Muscle of leg (tissue), 11 donors: ENCODE measurements around the gene RIPK1. TPM values are rescaled to one million over a fixed set of nuclear protein-coding genes. Genes with fewer than 3 reads are reported as not detected.
"Not testable (repeated sequence)": the region's sequence is repeated elsewhere in the genome, so short reads cannot be mapped to it uniquely, and the experiment has no call there.

Experiments
- DNase-seq: peaks from one replicate; pipeline ENCODE4 v3.0.0; 2013
- H3K27ac ChIP-seq: one replicate; pipeline ENCODE4 v1.5.1; 2013; ENCODE audit warnings: mild to moderate bottlenecking, low read length, control low read depth
- H3K27me3 ChIP-seq: one replicate; pipeline ENCODE4 v1.6.1; 2013; ENCODE audit warnings: low read length; ENCODE audit not compliant: control insufficient read depth, insufficient read depth
- H3K36me3 ChIP-seq: one replicate; pipeline ENCODE4 v1.6.1; 2013; ENCODE audit warnings: low read length; ENCODE audit not compliant: control insufficient read depth, insufficient read depth
- H3K4me1 ChIP-seq: one replicate; pipeline ENCODE4 v1.6.1; 2013; ENCODE audit warnings: low read length; ENCODE audit not compliant: control insufficient read depth, insufficient read depth
- H3K4me3 ChIP-seq: one replicate; pipeline ENCODE4 v1.5.1; 2013; ENCODE audit warnings: low read length, control low read depth
- H3K9me3 ChIP-seq: replicated peaks from 2 replicates; pipeline ENCODE4 v1.6.1; 2013; ENCODE audit warnings: low read depth, low read length; ENCODE audit not compliant: control insufficient read depth
- WGBS: methylation state at CpG from one replicate; pipeline ENCODE4 v1.1.5; 2013; ENCODE audit warnings: missing lambda C conversion rate; ENCODE audit not compliant: insufficient coverage; 5-methylcytosine and 5-hydroxymethylcytosine counted together
- polyA plus RNA-seq, 8 donors: library from polyadenylated mRNA; unstranded; fragments of 120-200 nt; gene quantifications; one replicate each; pipeline versions ENCODE4 v1.2.1 to v1.2.3, GENCODE V29; 2013; ENCODE audit warnings: inconsistent platforms in 1 of 8, low replicate concordance in 1 of 8; ENCODE audit not compliant: insufficient read length in 8 of 8, insufficient read depth in 1 of 8
- total RNA-seq: library from RNA; stranded (reverse); fragments of 120-200 nt; gene quantifications from one replicate; pipeline ENCODE4 v1.2.4, GENCODE V29; 2013

RIPK1 gene
- total and polyA plus RNA-seq, 9 donors: 10.8 to 16.9 (median 13.2) TPM

DNA sequence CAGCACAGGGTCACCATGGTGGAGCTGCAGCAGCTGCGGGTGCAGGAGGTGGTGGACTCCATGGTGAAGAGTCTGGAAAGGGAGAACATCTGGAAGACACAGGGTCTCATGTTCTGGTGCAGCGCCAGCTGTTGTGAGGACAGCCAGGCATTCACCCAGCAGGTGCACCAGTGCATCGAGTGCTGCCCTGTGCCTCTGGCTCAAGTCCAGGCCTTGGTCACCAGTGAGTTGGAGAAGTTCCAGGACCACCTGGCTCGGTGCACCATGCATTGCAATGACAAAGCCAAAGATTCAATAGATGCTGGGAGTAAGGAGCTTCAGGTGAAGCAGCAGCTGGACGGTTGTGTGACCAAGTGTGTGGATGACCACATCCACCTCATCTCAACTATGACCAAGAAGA lies 22.9 kb upstream of the RIPK1 start:
- no peak overlapping the region for H3K27ac ChIP-seq
- peaks cover 9% of the 10 kb centered on the region for H3K27me3 ChIP-seq
- no peaks in the 10 kb centered on the region for H3K36me3 ChIP-seq
- no peak overlapping the region for H3K4me3 ChIP-seq
- H3K9me3 ChIP-seq: no peaks in the 10 kb centered on the region
- no peak for DNase-seq
- WGBS: 74% methylated on average over 3 of the region's 5 CpGs
- no peaks in the 10 kb centered on the region for H3K4me1 ChIP-seq

DNA sequence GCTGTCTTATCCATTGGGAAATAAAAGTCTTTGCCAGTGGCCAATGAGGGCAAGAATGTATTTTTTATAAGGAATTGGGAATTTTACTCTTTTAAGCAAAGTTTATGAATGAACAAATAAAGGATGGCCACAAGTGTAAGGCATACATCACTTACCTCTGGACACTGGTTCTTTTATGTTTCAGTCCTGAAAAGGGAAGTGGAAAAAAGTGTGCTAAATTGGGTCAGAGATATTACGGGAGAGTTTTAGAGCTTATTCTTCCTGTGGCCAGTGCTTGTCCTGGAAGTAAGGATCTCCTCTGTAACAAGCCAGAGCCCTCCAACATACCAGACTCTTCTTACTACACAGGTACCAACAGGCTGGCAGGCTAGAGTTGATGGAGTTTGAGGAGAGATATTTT lies 22.5 kb upstream of the RIPK1 start:
- Histone ChIP-seq H3K4me3 (no peak overlapping the region), H3K27me3 (peaks cover 9% of the 10 kb centered on the region), H3K9me3 (no peaks in the 10 kb centered on the region), H3K4me1 (no peaks in the 10 kb centered on the region), H3K36me3 (no peaks in the 10 kb centered on the region), H3K27ac (no peak overlapping the region)
- WGBS: no CpG with 5 or more reads among the region's 1 CpG
- DNase-seq: no peak

DNA sequence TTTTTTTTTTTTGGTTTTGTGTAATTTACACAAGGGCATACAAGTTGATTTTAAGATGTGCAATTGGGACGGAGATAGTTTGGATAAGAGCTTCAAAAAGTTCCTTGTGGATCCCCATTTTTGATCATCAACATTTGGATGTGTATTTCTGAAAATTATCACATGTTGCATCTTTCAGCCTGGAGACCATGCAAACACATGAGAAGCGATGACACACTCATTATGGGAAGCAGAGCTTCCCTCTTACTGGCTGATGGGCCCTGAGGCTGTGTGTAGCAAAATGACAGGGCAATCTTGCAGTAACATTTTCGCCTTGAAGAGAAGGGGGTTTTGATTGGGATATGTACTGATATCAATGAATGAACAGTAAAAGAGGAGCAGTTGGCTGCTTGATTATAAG lies 22.0 kb upstream of the RIPK1 start:
- H3K27me3 ChIP-seq: peaks cover 9% of the 10 kb centered on the region
- no peaks in the 10 kb centered on the region for H3K36me3 ChIP-seq
- H3K9me3 ChIP-seq: no peaks in the 10 kb centered on the region
- H3K4me1 ChIP-seq: no peaks in the 10 kb centered on the region
- no peak for DNase-seq
- no peak overlapping the region for H3K4me3 ChIP-seq
- 80% methylated on average over 1 of the region's 3 CpGs for WGBS
- no peak overlapping the region for H3K27ac ChIP-seq

DNA sequence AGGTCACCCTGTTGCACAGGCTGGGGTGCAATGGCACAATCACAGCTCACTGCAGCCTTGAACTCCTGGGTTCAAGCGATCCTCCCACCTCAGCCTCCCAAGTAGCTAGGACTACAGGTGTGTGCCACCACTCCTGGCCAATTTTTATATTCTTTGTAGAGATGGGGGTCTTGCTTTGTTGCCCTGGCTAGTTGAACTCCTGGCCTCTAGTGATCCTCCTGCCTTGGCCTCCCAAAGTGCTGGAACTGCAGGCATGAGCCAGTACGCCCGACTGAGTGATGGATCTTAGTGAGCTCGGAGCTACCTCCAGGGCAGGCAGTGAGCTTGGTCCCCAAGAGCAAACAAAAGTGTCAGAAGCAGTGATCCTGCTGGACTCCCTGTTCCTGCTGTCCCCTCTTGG lies 20.3 kb upstream of the RIPK1 start:
- H3K27me3 ChIP-seq: peaks cover 11% of the 10 kb centered on the region
- not testable (repeated sequence) for H3K4me3 ChIP-seq, H3K9me3 ChIP-seq, H3K36me3 ChIP-seq, H3K27ac ChIP-seq, H3K4me1 ChIP-seq, DNase-seq
- 97% methylated on average over 3 of the region's 4 CpGs for WGBS

DNA sequence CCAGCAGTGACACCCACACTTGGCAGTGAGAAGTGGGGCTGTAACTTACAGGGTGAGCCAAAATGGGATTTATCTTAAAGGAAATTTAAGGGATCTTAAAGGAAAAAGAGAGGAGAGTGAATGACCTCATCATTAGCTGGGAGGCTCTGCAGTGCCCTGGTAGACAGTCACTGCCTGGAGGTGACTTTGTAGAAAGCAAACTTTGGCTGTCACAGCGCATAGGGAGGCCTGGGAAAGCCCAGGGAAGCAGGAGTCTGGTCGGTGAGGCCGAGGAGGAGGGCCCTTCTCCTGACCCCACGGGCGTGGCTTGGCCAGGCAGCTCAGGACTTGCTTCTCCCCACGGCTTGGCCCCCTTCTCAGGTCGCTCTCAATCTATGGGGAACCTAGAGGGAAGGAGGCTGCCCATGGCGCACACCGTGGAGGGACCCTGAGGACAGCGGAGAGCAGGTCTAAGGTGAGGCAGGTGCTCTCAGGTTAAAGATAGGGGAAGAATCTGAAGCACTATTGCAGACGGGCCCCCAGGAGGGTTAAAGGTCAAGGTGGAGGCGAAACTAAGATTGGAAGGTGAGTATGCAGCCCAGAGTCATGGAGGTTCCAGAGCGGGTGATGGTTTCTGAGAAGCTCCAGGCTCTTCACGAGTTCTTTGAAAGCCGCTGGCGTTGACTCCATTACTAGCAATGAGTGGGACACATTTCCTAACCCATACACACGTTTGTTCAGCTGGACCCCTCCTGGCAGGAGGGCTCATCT lies 15.6 kb upstream of the RIPK1 start:
- WGBS: 82% methylated on average over 17 of the region's 17 CpGs

DNA sequence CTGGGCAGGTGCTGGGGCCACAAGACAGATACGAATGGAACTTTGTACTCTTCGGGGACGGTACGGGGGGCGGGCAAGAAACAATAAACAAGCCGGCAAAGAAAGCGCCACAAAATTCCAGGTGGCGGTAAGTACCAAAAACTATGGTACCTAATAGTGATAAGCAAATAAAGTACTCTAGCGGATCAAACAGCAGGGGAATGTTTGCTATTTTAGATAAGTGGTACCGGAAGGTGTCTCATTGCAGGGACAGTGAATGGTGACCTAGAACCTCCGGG lies 15.1 kb upstream of the RIPK1 start:
- DNase-seq: no peak
- Histone ChIP-seq H3K4me1 (peaks cover 14% of the 10 kb centered on the region), H3K27ac (no peak overlapping the region), H3K36me3 (no peaks in the 10 kb centered on the region), H3K4me3 (peak overlapping the region; percentile 42), H3K9me3 (no peaks in the 10 kb centered on the region), H3K27me3 (peaks cover 15% of the 10 kb centered on the region)
- WGBS: 61% methylated on average over 4 of the region's 11 CpGs

More for the DNA sequence above, 15.6 kb upstream of the RIPK1 start:
- Histone ChIP-seq H3K9me3 (no peaks in the 10 kb centered on the region), H3K4me3 (no peak overlapping the region), H3K4me1 (peaks cover 14% of the 10 kb centered on the region), H3K27me3 (peaks cover 17% of the 10 kb centered on the region), H3K27ac (no peak overlapping the region), H3K36me3 (no peaks in the 10 kb centered on the region)
- DNase-seq: peak; percentile 35

DNA sequence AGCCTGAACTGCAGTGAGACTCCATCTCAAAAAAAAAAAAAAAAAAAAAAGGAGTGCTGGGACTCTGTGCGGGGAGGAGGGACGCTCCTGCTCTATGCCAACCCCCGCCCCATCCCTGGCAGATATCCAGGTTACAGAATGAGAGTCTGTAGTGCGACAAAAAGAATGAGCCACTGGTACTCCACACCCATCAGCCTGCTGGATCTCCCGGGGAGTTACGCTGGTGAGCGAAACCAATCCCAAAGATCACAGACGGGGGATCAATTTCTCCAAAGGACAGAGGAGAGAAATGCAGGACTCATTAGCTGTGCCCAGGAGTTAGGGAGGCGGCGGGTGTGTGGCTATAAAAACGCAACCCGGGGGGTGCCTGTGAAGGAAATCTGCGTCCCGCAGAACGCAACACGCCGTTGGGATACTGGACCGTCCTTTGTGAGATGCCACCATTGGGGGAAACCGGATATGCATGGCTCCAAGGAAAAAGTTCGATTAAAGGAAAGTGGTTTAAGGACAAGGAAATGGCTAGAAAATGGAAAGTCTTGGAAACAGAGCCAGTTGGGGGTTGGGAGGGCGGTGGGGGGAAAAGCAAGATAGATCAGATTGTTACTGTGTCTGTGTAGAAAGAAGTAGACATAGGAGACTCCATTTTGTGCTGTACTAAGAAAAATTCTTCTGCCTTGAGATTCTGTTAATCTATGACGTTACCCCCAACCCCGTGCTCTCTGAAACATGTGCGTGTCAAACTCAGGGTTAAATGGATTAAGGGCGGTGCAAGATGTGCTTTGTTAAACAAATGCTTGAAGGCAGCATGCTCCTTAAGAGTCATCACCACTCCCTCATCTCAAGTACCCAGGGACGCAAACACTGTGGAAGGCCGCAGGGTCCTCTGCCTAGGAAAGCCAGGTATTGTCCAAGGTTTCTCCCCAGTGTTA lies 13.8 kb upstream of the RIPK1 start:
- H3K27me3 ChIP-seq, H3K27ac ChIP-seq, H3K9me3 ChIP-seq, H3K36me3 ChIP-seq: not testable (repeated sequence)
- H3K4me3 ChIP-seq: peak overlapping the region; percentile 42
- 14% methylated on average over 12 of the region's 27 CpGs for WGBS
- peak; percentile 77 for DNase-seq
- peaks cover 14% of the 10 kb centered on the region for H3K4me1 ChIP-seq

DNA sequence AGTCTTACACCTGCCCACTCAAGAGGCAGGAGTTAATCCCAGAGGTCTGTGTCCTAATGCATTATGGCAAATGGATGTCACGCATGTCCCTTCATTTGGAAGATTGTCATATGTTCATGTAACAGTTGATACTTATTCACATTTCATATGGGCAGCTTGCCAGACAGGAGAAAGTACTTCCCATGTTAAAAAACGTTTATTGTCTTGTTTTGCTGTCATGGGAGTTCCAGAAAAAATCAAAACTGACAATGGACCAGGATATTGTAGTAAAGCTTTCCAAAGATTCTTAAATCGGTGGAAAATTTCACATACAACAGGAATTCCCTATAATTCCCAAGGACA lies 13.2 kb upstream of the RIPK1 start:
- DNase-seq: peak; percentile 43
- H3K36me3 ChIP-seq, H3K27ac ChIP-seq, H3K27me3 ChIP-seq, H3K9me3 ChIP-seq, H3K4me3 ChIP-seq: not testable (repeated sequence)
- peaks cover 14% of the 10 kb centered on the region for H3K4me1 ChIP-seq
- WGBS: no CpG with 5 or more reads among the region's 3 CpGs

DNA sequence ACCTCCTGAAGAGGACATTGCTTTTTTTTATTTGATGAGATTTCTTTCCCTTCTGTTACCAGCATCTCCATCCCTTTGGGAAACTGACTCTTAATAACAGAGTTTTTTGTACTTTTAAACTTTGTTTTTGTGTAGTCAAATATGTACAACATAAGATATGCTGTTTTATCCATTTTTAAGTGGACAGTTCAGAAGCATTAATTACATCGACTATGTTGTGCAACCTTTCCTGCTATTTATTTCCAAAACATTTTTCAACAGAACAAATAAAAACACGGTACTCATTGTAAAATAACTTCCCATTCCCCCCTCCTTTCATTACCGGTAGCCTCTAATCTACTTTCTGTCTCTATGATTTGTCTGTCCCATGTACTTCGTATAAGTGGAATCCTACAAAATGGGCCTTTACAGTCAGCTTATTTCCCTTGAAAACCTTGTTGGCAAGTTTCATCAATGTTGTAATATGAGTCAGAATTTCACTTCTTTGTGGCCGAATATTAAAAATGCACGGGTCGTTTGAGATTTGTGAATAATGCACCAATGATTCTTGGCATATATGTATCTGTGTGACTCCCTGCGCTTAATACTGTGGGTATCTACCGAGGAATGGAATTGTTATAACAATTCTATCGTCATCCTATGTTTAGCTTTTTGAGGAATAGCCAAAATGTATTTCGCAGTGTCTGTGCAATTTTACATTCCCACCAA lies 11.1 kb upstream of the RIPK1 start:
- peaks cover 7% of the 10 kb centered on the region for H3K27me3 ChIP-seq
- H3K27ac ChIP-seq: no peak overlapping the region

DNA sequence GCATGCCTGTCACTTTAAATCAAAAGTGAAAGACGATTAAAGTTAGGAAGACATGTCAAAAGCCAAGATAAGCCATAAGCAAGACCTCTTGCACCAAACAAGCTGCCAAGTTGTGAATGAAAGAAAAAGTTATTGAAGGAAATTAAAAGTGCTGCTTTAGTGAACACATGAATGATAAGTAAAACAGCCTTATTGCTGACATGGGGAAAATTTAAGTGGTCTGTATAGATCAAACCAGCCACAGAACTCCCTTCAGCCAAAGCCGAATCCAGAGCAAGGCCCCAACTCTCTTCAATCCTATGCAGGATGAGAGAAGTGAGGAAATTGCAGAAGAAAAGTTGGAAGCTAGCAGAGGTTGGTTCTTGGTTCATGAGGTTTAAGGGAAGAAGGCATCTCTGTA lies 9.3 kb upstream of the RIPK1 start:
- H3K4me3 ChIP-seq: no peak overlapping the region
- H3K4me1 ChIP-seq: peaks cover 12% of the 10 kb centered on the region
- no CpG with 5 or more reads among the region's 2 CpGs for WGBS
- no peaks in the 10 kb centered on the region for H3K9me3 ChIP-seq
- no peak overlapping the region for H3K27ac ChIP-seq
- peaks cover 5% of the 10 kb centered on the region for H3K27me3 ChIP-seq
- H3K36me3 ChIP-seq: no peaks in the 10 kb centered on the region
- no peak for DNase-seq

More for the DNA sequence above, 11.1 kb upstream of the RIPK1 start:
- no peak for DNase-seq
- Histone ChIP-seq H3K36me3 (no peaks in the 10 kb centered on the region), H3K4me3 (no peak overlapping the region), H3K9me3 (no peaks in the 10 kb centered on the region), H3K4me1 (peaks cover 14% of the 10 kb centered on the region)
- WGBS: 84% methylated on average over 6 of the region's 11 CpGs
